ENCODE measurements around the gene RHBDF2. TPM values are rescaled to one million over a fixed set of nuclear protein-coding genes. Genes with fewer than 3 reads are reported as not detected.
"Not testable (repeated sequence)": the region's sequence is repeated elsewhere in the genome, so short reads cannot be mapped to it uniquely, and the experiment has no call there.

The RHBDF2 gene
- total RNA-seq, 2 donors from 2014 or later, result 11.6 to 12.8 TPM

GRCh38 chr17:76511668-76512365 lies 10.6 kb upstream of the RHBDF2 start:
- no peak for DNase-seq
- intact Hi-C loops (cut with DNase I, micrococcal nuclease), result no loop called here
- ATAC-seq, result no peak

GRCh38 chr17:76510831-76511244 lies 9.6 kb upstream of the RHBDF2 start:
- no peak for DNase-seq
- intact Hi-C loops (cut with DNase I, micrococcal nuclease), result no loop called here
- ATAC-seq, result no peak

GRCh38 chr17:76508472-76509063 lies 7.3 kb upstream of the RHBDF2 start:
- intact Hi-C loops (cut with DNase I, micrococcal nuclease), result loop anchor here (5.0 kb wide), 1 partner anchor 41 kb away; the partner anchor contains the start of gene AANAT (in 2 of the 2)
- ATAC-seq, DNase-seq: not testable (repeated sequence)

DNA sequence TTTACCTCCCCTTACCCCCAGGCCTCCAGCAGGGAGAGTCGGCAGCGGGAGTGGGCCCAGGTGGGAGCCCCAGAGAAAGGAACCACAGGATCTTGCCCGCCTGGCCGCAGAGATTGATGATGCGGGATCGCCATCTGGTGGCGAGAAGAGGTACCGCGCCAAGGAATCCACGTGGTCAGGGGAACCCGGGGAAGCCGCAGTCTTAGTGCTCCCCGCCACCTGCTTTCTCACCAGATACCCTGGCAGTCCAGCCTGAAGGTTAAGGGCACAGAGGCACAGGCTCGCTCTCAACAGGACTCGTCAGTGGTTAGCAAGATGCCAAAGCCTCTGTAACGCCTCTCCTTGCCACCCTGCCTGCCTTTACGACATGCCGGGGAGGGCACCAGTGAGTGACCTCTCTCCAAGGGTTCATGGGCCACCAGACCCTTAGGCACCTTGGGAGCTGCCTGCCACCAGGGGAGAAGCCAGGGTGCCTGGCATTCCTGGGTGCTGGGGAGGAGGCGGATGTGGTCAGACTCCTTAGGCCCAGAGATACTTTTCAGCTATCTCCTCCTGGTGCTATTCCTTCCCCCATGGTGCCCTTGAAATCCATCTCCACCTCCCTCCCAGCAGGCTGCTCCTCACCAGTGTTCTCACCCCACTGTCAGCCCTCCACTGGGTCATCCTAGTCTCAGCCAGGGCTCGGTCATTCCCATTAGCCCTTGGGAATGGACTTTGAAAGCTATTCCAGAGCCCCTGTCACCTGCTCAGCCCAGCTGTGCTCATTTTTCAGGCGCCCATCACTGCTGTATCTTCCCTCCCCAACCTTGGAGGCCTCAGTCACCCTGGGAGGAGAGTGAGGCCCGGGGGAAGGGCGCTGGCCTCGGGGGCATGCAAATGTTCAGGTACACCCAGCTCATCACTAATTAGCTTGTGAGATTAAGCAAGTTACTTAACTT lies 5.5 kb upstream of the RHBDF2 start:
- ATAC-seq (peak; percentile 75), DNase-seq (peak; percentile 64 to 84)
- intact Hi-C loops (cut with DNase I, micrococcal nuclease), result loop anchor here (5.0 kb wide), 1 partner anchor 39 kb away; the partner anchor contains the start of gene AANAT (in 2 of the 2)

DNA sequence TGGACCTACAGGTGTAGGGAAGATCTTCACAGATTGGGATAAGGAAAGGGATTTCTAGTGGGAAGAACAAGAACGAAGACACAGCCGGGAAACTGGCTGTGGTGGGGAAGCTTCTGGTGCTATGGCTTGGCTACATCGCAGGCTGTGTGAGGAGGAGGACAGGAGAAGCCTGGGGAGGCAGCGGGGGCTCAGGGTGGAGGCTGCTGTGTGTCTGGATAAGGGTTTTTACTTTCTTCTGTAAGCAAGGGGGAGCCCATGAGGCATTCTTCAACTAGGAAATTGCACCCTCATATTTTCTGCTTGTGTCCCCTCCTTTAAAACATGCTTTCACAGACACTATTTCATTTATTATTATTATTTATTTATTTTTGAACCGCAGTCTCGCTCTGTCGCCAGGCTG lies 2.9 kb upstream of the RHBDF2 start:
- intact Hi-C loops (cut with DNase I, micrococcal nuclease), result no loop called here
- ATAC-seq (no peak), DNase-seq (no peak)

DNA sequence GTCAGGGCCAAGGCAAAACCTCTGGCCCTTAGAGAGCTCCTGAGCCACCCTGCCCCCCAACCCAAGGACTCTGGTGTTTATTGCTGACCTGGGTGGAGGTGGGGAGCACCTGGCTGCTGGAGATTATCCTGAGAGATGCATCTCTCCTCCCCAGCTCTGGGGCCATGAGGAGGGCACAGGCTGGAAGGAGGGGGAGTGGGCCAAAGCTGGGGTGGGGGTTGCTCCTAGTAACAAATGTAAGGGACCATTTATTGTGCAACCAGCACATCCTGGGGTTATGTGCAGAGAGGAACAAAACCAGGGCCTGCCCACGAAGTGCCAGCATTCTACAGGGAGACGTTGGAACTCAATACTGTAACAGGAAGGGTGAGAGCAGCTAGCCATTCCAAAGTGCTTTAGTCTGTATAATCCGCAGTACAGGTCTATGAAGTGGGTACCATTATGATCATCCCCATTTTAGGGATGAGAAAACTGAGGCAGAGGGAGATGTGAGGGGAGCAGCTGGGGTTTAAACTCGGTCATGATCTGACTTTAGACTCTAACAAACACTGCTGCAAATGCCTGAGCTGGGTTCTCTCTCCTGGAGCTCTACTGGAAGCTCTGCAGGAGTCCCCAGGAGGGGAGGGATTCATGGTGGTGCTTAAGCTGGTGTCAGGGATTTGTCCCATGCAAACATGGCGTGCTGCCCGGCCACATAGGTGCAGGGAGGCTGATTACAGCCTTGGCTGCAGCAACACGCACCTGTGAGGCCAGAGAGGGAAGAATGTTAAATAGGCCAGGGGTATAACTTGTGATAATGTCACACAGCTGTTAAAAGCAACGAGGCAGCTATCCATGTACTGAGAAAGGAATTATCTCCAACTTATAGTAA lies 1.4 kb upstream of the RHBDF2 start:
- DNase-seq, result no peak
- intact Hi-C loops (cut with DNase I, micrococcal nuclease), result no loop called here
- no peak for ATAC-seq

DNA sequence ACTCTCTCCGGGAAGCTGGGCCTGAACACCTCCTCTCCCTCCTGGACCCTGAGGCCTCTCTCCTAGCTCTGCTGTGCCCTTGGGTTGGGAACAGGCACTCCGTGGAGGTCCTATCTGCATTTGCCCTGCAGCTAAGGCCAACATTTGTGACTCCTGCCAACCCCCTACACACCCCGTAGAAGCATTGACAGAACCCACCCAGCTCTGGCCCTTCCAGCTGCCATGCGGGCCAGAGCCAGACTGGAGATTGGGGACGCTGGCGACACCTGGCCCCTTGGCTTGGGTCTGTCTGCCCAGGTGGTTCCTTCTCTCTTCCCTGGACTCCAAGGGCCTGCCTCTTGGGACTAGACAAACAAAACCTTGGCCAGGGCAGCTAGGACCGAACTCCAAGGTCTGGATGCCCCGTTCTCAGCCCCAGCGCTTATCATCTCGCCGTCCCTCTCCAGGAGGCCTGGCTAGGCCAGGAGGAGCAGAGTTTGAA lies 644 bp upstream of the RHBDF2 start:
- intact Hi-C loops (cut with DNase I, micrococcal nuclease), result no loop called here
- ATAC-seq, result no peak
- DNase-seq, result no peak

DNA sequence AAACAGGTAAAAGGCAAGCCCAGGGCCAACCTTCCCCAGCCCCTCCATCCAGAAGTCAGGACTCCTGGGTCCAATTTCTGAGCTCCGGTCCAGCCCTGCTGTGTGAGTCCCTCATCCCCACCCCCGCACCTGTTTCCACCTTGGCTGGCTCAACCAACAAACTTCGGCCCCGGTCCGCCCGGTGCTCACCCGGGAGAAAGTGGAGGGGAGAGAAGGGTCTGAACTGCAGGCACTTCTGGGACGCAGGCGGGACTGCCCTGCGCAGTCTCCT lies 541 bp downstream of the RHBDF2 start:
- DNase-seq, result no peak
- intact Hi-C loops (cut with DNase I, micrococcal nuclease), result no loop called here

GRCh38 chr17:76500074-76500746 lies 1.0 kb downstream of the RHBDF2 start:
- ATAC-seq, result no peak
- intact Hi-C loops (cut with DNase I, micrococcal nuclease), result no loop called here
- no peak for DNase-seq

More for the DNA sequence above, 541 bp downstream of the RHBDF2 start:
- ATAC-seq, result peak; percentile 20

- DNase-seq (no peak), ATAC-seq (no peak)
- intact Hi-C loops (cut with DNase I, micrococcal nuclease), result no loop called here
Measured at GRCh38 chr17:76499267-76499667, 2.0 kb downstream of the RHBDF2 start.

DNA sequence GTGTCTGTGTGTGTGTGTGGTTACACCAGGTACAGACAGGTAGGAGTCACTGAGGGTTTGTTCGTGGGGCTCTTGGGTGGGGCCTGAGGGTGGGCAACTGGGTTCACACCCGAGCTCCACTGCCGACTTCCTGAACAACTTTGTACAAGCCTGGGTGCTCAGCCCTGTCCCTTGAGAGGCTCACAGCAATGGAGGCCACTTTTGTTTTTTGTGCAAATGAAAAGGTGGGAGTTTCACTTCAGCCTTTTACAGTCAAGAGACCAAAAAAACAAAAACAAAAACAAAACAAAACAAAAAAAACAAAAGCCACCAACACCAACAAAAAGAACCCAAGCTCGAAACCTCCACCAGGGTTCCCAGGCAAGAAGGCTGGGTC lies 2.4 kb downstream of the RHBDF2 start:
- intact Hi-C loops (cut with DNase I, micrococcal nuclease), result no loop called here
- ATAC-seq (no peak), DNase-seq (no peak)

DNA sequence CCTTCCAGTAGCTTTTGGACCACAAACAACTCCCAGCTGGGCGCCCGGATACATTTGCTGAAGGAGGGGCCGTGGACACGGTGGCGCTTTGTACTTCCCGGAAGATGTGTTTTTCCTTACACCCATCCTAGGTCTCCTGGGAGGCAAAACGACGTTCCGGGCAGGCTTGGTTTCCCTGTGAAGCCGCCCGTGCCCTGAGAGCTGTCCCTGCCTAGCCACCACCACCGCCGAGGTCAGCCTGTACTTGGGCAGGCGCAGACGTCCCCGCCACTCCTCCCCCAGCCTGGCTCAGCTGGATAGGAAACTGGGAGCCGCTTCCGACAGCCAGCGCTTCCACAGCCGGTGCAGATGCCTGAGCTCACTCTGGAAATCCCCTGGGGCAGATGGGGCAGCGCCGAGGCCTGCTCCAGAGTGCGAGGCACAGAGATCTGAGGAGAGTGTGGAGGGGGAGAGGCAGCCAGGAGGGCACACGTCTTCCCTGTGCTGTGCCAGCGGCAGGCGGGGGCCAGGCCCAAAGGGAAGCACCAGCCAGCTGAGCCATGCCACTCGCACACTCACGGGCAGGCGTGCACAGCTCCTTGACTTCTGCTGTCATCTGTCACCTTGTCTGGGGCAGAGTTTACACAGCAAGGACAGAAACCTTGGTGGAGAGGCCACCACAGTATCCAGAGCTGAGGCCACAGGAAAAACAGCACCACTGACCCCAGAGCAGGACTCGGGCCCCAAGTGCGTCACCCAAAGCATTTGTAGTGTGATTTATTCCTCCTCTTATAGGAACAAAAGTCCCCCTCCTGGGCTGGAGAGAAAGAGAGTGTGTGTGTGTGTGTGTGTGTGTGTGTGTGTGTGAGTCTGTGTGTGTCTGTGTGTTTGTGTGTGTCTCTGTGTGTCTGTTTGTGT lies 3.0 kb downstream of the RHBDF2 start:
- DNase-seq (peak; percentile 72), ATAC-seq (peak; percentile 33)
- intact Hi-C loops (cut with DNase I, micrococcal nuclease), result no loop called here

DNA sequence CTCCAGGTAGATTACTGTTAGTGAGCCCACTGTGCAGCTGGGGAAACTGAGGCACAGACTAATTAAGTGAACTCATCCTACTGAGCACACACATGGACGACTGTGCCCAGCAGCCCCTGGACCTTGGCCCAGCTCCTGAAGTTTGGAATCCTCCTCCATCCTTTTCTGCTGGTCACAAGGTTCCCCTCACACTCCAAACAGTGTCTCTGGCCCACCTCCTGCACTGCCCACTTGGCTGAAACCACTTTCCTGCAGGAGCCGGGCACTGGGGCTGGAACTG lies 3.6 kb downstream of the RHBDF2 start:
- no peak for DNase-seq
- intact Hi-C loops (cut with DNase I, micrococcal nuclease), result no loop called here
- ATAC-seq, result no peak

DNA sequence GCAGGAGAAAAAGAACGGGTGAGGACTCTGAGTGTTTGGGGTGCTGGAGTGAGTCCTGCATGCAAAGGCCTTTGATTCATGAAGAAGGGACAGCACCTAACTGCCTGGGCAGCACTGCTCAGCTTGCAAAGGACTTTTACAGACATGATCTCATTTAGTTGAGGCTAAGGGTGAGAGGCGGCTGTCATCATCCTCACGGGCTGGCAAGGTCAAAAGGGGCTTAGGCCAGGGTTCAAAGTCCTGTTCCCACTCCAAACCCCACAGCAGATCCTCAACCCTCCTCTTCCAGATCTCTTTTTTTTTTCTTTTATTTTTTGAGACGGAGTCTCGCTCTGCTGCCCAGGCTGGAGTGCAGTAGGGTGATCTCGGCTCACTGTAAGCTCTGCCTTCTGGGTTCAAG lies 4.8 kb downstream of the RHBDF2 start:
- ATAC-seq (no peak), DNase-seq (no peak)
- intact Hi-C loops (cut with DNase I, micrococcal nuclease), result no loop called here

DNA sequence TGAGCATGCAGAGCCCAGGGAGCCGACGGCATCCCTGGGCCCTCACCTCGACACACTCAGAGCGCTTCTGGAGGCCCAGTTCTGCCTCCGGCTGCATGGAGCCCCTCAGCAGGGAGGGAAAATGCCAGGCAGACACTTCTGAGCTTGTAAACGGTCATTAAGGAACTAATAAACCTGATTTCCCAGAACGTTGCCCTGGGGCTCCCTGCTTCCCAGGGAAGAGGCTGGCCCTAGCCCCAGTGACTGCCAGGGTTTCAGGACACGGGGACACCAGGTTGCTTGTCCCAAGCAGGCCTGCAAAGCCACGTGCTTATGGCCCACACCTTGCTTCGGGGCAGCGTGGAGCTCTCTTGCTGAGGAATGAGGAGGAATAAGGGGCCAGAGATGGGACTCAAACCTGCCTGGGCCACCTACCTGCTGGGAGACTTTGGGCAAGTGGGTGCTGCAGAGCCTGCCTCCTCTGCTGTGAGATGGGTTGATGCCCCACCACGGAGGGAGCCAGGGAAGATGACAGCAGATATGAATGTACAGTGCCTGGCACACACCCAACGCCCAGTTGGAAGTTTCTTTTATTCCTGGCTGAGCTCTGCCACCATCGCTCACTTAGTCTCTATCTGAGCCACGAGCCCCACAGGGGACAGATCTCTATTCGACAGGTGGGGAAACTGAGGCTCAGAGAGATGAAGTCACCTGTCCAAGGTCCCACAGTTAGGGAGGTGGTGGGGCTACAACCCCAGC lies 5.4 kb downstream of the RHBDF2 start:
- intact Hi-C loops (cut with DNase I, micrococcal nuclease), result no loop called here
- DNase-seq (no peak), ATAC-seq (no peak)

- ATAC-seq, result no peak
- DNase-seq, result no peak
- intact Hi-C loops (cut with DNase I, micrococcal nuclease), result no loop called here
Measured at GRCh38 chr17:76493505-76494167, 7.6 kb downstream of the RHBDF2 start.
